Loucy (cell line): ENCODE measurements around the gene METAP1.

Source experiments
- CTCF ChIP-seq: fragments of 200-600 bp; sonication (generic); conservative IDR thresholded peaks from 2 replicates; pipeline ENCODE4 v1.5.1; 2014; ENCODE audit warnings: mild to moderate bottlenecking, antibody characterized with exemption, low read length
- EZH2phosphoT487 ChIP-seq: fragments of 200-600 bp; IDR thresholded peaks from 2 replicates; pipeline ENCODE4 v1.6.1; 2018; ENCODE audit warnings: antibody characterized with exemption, mild to moderate bottlenecking, moderate library complexity, borderline replicate concordance

GRCh38 chr4:99074816-99075215 is 79.3 kb downstream of the METAP1 start:
- no peak for TF ChIP-seq EZH2phosphoT487
- no peak for TF ChIP-seq CTCF
